Neural cell (in vitro differentiated cells): ENCODE data around the gene TSSC4.

ENCODE experiments used
- CTCF ChIP-seq: fragments of 450-650 bp; IDR thresholded peaks from 2 replicates; pipeline ENCODE4 v1.5.1; 2014; ENCODE audit warnings: antibody characterized with exemption, mild to moderate bottlenecking, moderate library complexity; ENCODE audit not compliant: poor library complexity, severe bottlenecking
- EP300 ChIP-seq: fragments of 450-650 bp; conservative IDR thresholded peaks from 2 replicates; pipeline ENCODE4 v1.6.1; 2014; ENCODE audit warnings: antibody characterized with exemption, mild to moderate bottlenecking, moderate library complexity; ENCODE audit not compliant: poor library complexity, severe bottlenecking
- EZH2 ChIP-seq: fragments of 200-600, 300-800 bp; shearing (Covaris generic), sonication (generic); IDR thresholded peaks from 2 replicates; pipeline ENCODE4 v1.6.1; 2014; ENCODE audit warnings: antibody characterized with exemption, low read length, borderline replicate concordance, mild to moderate bottlenecking; ENCODE audit not compliant: insufficient read depth, poor library complexity, severe bottlenecking
- MXI1 ChIP-seq: fragments of 450-650 bp; conservative IDR thresholded peaks from 2 replicates; pipeline ENCODE4 v1.6.1; 2014; ENCODE audit warnings: antibody characterized with exemption, mild to moderate bottlenecking; ENCODE audit not compliant: poor library complexity, severe bottlenecking
- POLR2AphosphoS5 ChIP-seq: IDR thresholded peaks from 2 replicates; pipeline ENCODE4 v1.6.1; 2012
- RAD21 ChIP-seq: fragments of 450-650 bp; conservative IDR thresholded peaks from 2 replicates; pipeline ENCODE4 v1.6.1; 2014; ENCODE audit warnings: antibody characterized with exemption, mild to moderate bottlenecking, moderate library complexity
- SMC3 ChIP-seq: fragments of 450-650 bp; conservative IDR thresholded peaks from 2 replicates; pipeline ENCODE4 v1.6.1; 2014; ENCODE audit warnings: antibody characterized with exemption, mild to moderate bottlenecking, moderate library complexity; ENCODE audit not compliant: poor library complexity
- TF ChIP-seq, protein P1 (sequence below): IDR thresholded peaks from 2 replicates; pipeline ENCODE4 v1.6.1; 2012; ENCODE audit warnings: borderline replicate concordance

- TF ChIP-seq CTCF (no peak), POLR2AphosphoS5 (no peak), RAD21 (no peak), EZH2 (no peak), EP300 (no peak), MXI1 (no peak), SMC3 (no peak)
- TF ChIP-seq, protein P1, sequence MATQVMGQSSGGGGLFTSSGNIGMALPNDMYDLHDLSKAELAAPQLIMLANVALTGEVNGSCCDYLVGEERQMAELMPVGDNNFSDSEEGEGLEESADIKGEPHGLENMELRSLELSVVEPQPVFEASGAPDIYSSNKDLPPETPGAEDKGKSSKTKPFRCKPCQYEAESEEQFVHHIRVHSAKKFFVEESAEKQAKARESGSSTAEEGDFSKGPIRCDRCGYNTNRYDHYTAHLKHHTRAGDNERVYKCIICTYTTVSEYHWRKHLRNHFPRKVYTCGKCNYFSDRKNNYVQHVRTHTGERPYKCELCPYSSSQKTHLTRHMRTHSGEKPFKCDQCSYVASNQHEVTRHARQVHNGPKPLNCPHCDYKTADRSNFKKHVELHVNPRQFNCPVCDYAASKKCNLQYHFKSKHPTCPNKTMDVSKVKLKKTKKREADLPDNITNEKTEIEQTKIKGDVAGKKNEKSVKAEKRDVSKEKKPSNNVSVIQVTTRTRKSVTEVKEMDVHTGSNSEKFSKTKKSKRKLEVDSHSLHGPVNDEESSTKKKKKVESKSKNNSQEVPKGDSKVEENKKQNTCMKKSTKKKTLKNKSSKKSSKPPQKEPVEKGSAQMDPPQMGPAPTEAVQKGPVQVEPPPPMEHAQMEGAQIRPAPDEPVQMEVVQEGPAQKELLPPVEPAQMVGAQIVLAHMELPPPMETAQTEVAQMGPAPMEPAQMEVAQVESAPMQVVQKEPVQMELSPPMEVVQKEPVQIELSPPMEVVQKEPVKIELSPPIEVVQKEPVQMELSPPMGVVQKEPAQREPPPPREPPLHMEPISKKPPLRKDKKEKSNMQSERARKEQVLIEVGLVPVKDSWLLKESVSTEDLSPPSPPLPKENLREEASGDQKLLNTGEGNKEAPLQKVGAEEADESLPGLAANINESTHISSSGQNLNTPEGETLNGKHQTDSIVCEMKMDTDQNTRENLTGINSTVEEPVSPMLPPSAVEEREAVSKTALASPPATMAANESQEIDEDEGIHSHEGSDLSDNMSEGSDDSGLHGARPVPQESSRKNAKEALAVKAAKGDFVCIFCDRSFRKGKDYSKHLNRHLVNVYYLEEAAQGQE = no peak
These were observed 33.0 kb upstream of the TSSC4 start for GRCh38 chr11:2367266-2368160.
